HG03442 (cell line): ENCODE data around the gene RILPL1.
"Not testable (repeated sequence)": the region's sequence is repeated elsewhere in the genome, so short reads cannot be mapped to it uniquely, and the experiment has no call there.

Experiments used
- ATAC-seq: cut with Tn5 transposase; IDR thresholded peaks from one replicate; pipeline ENCODE4 v1.9.1; 2021; ENCODE audit warnings: mild to moderate bottlenecking, moderate library complexity; ENCODE audit not compliant: unreplicated experiment

RILPL1 gene

GRCh38 chr12:123533672-123534643 lies at the start of gene RILPL1:
Gene RILPL1, minus strand, starts transcription at chr12:123533719. Its CDS starts 237 bp downstream, at chr12:123533482.
- peak; percentile 52 for ATAC-seq

GRCh38 chr12:123580772-123581171 lies 47.3 kb upstream of the RILPL1 start:
- ATAC-seq: no peak

- ATAC-seq: not testable (repeated sequence)
These were observed 45.3 kb upstream of the RILPL1 start for GRCh38 chr12:123578829-123579228.

GRCh38 chr12:123578243-123578642 lies 44.7 kb upstream of the RILPL1 start:
- ATAC-seq: no peak

- no peak for ATAC-seq
These were observed 43.1 kb upstream of the RILPL1 start for GRCh38 chr12:123576611-123577010.

- no peak for ATAC-seq
These were observed 40.4 kb upstream of the RILPL1 start for GRCh38 chr12:123573870-123574269.

GRCh38 chr12:123572391-123572790 lies 38.9 kb upstream of the RILPL1 start:
- no peak for ATAC-seq

- ATAC-seq: no peak
These were observed 37.9 kb upstream of the RILPL1 start for GRCh38 chr12:123571343-123571813.

- ATAC-seq: no peak
These were observed 25.9 kb upstream of the RILPL1 start for GRCh38 chr12:123559468-123559867.

GRCh38 chr12:123558487-123558886 lies 25.0 kb upstream of the RILPL1 start:
- not testable (repeated sequence) for ATAC-seq

GRCh38 chr12:123554843-123555242 lies 21.3 kb upstream of the RILPL1 start:
- ATAC-seq: not testable (repeated sequence)

- not testable (repeated sequence) for ATAC-seq
These were observed 20.6 kb upstream of the RILPL1 start for GRCh38 chr12:123554136-123554535.

- ATAC-seq: no peak
These were observed 17.2 kb upstream of the RILPL1 start for GRCh38 chr12:123550700-123551099.

- ATAC-seq: no peak
These were observed 14.6 kb upstream of the RILPL1 start for GRCh38 chr12:123548107-123548506.

GRCh38 chr12:123546281-123546680 lies 12.8 kb upstream of the RILPL1 start:
- no peak for ATAC-seq

GRCh38 chr12:123543541-123543940 lies 10.0 kb upstream of the RILPL1 start:
- no peak for ATAC-seq

- no peak for ATAC-seq
These were observed 7.6 kb upstream of the RILPL1 start for GRCh38 chr12:123540899-123541662.

GRCh38 chr12:123535952-123536351 lies 2.4 kb upstream of the RILPL1 start:
- not testable (repeated sequence) for ATAC-seq

GRCh38 chr12:123532808-123533649 lies 490 bp downstream of the RILPL1 start:
- ATAC-seq: no peak

- ATAC-seq: no peak
These were observed 1.5 kb downstream of the RILPL1 start for GRCh38 chr12:123532019-123532418.

- ATAC-seq: no peak
These were observed 2.4 kb downstream of the RILPL1 start for GRCh38 chr12:123531091-123531490.
